Inferior parietal cortex (tissue), 1 donor: ENCODE data around the gene WSB1.
"Not testable (repeated sequence)": the region's sequence is repeated elsewhere in the genome, so short reads cannot be mapped to it uniquely, and the experiment has no call there.

Source experiments
- DNase-seq: peaks from one replicate; pipeline ENCODE4 v3.0.0-alpha.2; 2016; ENCODE audit errors: extremely low spot score

Gene WSB1

DNA sequence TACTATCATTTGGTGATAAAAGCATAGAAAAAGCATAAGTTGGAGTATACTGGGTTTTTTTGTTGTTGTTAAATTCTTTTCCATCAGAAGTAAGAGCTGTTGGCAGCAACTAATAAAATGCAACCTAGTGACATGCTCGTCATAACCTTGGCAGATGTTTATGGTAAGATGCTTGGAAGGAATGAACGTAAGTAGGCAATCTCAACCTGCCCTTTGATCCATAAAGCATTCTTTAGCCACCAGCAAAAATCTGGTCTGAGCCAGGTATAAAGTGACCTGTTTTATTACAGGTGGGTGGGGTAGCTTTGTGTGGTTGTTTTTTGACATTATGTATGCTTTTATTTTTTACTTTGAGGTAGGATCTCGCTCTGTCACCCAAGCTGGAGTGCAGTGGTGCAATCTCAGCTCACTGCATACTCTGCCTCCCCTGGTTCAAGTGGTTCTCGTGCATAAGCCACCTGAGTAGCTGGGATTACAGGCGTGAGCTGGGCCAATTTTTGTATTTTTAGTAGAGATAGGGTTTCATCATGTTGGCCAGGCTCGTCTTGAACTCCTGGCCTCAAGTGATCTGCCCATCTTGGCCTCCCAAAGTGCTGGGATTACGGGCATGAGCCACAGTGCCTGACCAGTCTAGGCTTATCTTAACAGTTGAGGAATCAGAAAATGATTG, 22.0 kb downstream of the WSB1 start:
- DNase-seq = no peak

- no peak for DNase-seq
Measured at GRCh38 chr17:27318228-27318627, 24.3 kb downstream of the WSB1 start.

DNA sequence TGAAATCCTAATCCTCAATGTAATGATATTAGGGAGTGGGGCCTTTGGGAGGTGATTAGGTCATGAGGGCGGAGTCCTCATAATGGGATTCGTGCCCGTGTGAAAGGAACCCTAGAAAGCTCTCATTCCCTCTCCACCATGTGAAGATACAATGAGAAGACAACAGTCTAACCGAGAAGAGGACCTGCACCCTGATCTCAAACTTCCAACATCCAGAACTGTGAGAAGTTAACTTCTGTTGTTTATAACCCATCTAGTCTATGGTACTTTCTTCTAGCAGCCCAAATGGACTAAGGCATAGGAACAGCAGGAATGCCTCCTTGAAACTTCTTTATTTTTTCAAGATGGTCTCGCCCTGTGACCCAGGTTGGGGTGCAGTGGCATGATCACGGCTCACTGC, 24.7 kb downstream of the WSB1 start:
- DNase-seq = no peak

GRCh38 chr17:27319541-27320221, 25.8 kb downstream of the WSB1 start:
- DNase-seq = peak; percentile 40

DNA sequence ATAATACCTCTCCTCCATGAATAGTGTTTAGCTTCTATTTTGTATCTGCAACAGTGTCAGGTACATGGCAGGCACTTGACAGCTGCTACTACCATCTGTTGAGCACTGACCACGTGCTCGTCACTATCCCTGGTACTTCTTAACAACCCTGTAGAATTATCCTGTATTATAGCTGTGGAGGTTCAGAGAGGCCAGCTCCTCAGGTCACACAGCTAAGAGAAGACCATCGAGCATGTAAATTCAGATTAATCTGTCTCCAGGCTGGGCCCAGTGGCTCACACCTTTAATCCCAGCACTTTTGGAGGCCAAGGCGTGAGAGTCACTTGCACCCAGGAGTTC, 26.3 kb downstream of the WSB1 start:
- DNase-seq = no peak

DNA sequence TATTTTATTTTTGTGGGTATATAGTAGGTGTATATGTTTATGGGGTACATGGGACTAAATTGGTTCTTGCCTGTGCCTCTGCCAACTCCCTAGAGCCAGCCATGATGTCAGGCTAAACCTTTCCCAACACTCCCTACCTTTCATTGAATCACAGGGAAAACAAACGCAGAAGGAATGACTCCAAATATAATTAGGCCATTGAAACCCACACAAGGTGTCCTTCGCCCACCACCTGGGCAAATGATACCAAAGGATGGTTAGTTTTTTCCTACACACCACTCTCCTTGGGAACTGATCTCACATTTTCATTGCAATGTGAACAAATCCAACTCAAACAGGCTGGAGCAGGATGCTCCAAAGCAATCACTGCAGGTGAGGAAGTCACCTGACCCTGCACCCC, 27.5 kb downstream of the WSB1 start:
- no peak for DNase-seq

- DNase-seq = no peak
Measured at GRCh38 chr17:27322026-27322425, 28.1 kb downstream of the WSB1 start.

DNA sequence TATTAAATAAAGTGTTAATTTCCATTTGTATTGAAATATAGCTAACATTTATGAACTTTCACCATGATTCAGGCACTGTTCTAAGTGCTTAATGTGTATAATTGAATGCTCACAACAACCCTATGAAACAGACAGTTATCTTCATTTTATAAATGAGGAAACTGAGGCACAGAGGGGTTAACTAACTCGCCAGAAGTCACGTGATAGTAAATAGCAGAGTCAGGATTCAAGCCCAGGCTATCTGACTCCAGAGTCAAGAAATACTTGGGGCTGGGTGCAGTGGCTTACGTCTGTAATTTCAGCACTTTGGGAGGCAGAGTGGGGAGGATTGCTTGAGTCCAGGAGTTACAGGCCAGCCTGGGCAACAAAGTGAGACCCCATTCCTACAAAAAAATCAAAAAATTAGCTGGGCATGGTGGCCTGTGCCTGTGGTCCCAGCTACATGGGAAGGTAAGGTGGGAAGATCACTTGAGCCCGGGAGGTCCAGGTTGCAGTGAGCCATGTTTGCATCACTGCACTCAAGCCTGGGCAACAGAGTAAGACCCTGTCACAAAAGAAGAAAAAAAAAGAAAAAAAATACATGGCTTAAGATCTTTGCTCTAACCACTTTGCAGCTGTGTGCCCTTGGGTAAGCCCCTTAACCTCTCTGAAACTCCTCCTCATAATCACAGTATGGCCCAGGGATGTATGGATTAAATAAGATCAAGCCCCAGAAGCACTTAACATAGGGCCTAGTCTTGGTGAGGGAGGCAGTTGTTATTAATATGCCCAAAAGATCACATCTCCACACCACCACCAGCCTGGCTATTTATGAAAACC, 29.0 kb downstream of the WSB1 start:
- DNase-seq = no peak

DNA sequence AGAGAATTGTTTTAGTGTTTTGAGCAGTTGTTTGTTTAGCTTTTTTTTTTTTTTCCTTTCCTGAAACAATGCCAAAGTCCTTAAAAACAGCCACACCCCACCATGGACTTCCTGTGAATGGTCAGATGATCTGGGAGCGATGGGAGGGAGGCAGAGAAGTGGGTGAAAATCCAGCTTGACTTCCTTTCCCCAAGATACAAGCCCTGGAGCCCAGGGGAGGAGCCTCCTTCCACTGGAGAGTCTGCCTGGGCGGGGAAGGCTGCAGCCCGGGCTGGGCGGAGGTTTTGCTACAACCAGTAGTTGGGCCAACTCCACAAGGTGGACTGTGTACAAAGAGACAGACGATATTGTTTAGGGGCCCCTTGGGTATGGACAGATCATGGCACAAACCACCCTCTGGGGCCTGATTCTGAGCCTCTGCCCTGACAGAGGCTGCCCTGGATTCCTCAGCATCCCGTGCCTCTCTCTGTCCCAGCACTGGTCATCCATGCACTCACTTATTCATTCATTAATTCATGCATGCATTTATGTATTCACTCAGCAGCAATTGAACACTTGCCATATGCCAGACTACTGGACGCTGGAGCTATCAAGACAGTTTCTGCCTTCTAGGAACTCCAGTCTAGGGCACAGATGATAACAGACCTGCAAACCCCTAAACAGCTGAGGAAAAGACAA, 29.8 kb downstream of the WSB1 start:
- DNase-seq = no peak

- DNase-seq = no peak
Measured at GRCh38 chr17:27324771-27325339, 30.9 kb downstream of the WSB1 start.

DNA sequence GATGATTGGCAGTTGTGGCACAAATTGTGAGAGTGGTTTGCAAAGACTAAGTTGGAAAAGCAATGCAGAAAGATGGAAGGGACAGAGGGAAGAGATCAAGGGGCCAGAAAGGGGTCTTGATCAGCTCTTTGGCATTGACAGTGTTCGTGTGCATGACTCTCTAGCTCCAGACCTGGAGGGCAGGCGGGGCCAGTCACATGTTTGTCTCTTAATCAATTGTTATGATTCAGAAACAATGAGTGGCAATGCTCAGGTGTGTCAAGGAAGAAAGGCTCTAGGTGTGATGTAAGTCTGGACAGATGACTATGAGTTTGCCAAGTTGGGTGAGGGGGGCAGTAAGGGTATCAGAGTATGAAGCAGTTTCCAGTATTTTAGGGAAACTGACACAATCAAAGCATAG, 32.1 kb downstream of the WSB1 start:
- DNase-seq = no peak

DNA sequence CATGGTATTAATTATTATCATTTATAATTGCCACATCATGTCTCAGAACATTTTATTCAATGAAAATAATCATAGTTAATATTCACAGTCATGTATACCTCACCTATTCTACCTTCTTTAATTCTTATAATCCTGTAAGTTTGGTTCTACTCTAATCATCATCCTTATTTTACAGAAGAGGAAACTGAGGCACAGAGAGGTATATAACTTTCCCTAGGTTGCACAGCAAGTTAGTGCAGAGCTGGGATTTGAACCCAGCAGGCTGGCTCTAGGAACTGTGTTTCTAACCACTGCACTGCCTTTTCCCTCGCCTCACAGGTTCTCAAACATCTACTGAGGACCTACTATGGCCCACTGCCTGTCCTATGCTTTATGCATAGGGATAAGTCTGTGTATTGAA, 32.7 kb downstream of the WSB1 start:
- DNase-seq = no peak

DNA sequence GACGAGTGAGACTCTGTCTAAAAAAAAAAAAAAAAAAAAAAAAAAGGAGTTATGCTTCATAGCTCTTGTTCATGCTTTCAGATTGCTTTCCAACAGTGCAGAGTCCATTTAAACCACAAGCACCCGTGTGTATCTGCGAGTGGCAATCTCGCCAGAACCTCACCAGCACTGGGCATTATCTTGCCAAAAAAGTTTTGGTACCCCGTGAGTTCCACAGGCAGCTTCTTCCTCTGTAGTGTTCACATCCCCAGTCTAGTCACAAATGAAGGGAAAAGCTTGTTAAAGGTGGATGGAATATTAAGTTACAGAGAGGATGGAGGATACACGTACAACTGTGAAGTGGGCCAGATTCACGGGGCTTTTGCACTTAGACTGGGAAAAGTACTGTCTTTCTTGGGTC, 33.5 kb downstream of the WSB1 start:
- no peak for DNase-seq

DNA sequence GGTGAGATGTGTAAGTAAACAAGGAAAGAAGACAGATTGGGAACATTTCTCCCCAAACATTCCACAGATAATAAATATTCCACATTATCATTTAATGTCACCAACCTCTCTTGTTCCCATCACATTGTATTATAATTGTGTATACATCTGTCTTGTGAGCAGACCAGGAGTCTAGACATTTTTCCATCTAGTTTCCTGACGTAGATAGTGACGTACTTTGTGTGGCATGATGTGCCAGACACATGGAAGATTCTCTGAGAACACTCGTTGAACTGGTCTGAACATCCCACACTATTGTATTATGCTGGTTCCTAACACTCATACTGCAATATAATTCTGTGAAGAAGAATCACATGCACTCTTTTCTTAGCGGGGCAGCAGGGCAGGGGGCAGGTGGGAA, 34.0 kb downstream of the WSB1 start:
- DNase-seq = no peak

DNA sequence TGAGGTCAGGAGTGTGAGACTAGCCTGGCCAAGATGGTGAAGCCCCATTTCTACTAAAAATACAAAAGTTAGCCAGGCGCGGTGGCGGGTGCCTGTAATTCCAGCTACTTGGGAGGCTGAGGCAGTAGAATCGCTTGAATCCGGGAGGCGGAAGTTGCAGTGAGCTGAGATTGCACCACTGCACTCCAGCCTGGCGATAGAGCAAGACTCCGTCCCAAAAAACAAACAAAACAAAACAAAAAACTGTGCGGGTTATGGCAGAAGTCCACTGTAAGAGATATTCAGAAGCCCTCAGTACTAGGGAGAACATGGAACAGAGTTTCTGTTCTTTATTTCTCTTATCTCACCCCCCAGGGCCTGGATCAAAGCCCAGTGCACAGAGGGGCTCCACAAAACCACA, 34.8 kb downstream of the WSB1 start:
- not testable (repeated sequence) for DNase-seq

DNA sequence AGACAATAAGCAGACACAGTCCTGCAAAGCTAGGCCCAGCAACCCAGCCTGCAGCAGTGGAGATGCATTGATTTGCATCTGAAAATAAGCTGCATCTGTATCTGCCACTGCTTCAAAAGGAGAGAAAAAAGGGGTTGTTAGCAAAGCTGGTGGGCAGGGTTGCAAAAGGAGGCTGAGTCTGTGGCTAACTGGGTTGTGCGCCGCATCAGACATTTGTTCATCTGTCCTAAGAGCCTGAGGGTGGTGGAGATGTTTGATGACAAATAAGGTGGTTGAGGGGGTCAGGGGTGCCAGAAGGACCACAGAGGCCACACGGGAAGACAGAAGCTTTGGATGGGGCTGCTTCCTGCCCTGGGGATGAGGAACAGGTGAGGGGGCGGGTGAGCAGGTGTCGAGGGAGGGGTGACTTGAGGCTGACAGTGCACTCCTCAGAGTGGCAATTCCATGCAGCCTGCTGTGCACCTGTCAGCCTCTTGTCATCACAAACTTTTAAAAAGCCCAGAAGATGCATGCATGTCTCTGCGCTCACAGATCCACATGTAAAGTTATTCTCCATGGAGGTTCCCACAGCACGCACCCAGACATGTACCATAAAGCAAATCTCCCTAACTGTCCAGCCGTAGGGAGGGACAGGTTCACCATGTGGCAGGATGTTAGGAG, 35.4 kb downstream of the WSB1 start:
- DNase-seq = no peak

DNA sequence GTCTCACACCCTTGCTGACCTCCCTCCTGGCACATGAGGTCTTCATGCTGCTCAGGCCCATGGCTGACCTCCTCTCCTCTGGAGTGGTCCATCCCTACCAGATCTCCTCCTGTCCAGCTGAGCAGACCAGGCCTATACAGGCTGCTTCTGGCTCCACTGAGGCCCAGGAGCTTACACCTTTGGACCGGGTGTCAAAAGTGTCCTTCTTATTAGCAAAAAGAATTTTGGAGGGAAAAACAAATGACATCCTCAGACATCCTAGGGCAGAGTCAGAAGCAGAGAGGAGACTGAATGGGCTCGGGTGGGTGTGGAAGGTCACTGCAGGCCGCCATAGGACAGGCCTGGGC, 38.1 kb downstream of the WSB1 start:
- DNase-seq = no peak

- peak; percentile 95 for DNase-seq
Measured at GRCh38 chr17:27332485-27333409, 38.8 kb downstream of the WSB1 start.

- DNase-seq = no peak
Measured at GRCh38 chr17:27333410-27333980, 39.6 kb downstream of the WSB1 start.

DNA sequence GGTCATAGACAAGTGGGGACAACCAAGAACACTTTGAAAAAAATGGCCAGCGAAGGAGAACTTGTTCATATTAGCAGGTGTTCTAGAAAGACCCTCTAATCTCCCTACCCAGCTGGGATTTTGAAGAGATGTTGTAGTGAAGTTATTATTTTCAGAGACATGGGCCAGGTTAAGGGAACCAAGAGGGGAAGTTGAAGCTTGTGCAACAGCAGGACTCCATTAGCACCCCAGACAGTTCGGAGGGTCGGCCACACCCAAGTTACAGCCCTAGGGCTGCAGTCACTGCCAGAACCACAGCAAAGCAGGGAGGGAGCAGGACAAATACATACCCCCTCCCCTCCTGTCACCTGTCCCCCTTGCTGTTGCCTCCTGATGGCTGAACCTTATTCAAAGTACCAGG, 42.3 kb downstream of the WSB1 start:
- no peak for DNase-seq
